Activated CD8-positive, alpha-beta T cell treated with anti-CD3 and anti-CD28 coated beads, Interleukin-2, amount 10 ng/mL, durations not matched to agents 7 days and 5 days (primary cell): ENCODE data around the gene FRS3. TPM values are rescaled to one million over a fixed set of nuclear protein-coding genes. Genes with fewer than 3 reads are reported as not detected.
A peak's percentile ranks its signal among the peaks of the same experiment; 100 is the strongest.

Source experiments
- ATAC-seq: fragments of 150-1000 bp; cut with Tn5 transposase; one replicate; pipeline ENCODE4 v1.10.0; 2021; ENCODE audit warnings: moderate library complexity
- CTCF ChIA-PET: fragments of 350-600 bp; sonication (Branson Sonifier 250); formaldehyde crosslinking; loops from one replicate; lab custom pipeline; 2021; ENCODE audit warnings: antibody characterized with exemption; lab: Charles Lee
- POLR2A ChIA-PET: fragments of 350-600 bp; sonication (Branson Sonifier 250); formaldehyde crosslinking; loops from one replicate; lab custom pipeline; 2021; ENCODE audit warnings: antibody characterized with exemption; lab: Charles Lee
- DNase-seq: peaks from one replicate; pipeline ENCODE4 v3.0.0-alpha.2; 2020
- H3K27ac Mint-ChIP-seq: one replicate; pipeline ENCODE4 v1.8.0; 2021; ENCODE audit warnings: mild to moderate bottlenecking, mixed read lengths
- H3K27me3 Mint-ChIP-seq: one replicate; pipeline ENCODE4 v1.8.0; 2021; ENCODE audit warnings: low read depth, mixed read lengths
- H3K36me3 Mint-ChIP-seq: one replicate; pipeline ENCODE4 v1.8.0; 2021; ENCODE audit warnings: low read depth, mixed read lengths
- H3K4me1 Mint-ChIP-seq: one replicate; pipeline ENCODE4 v1.8.0; 2021; ENCODE audit warnings: low read depth, mixed read lengths
- H3K4me3 Mint-ChIP-seq: one replicate; pipeline ENCODE4 v1.8.0; 2021; ENCODE audit warnings: mild to moderate bottlenecking, mixed read lengths
- H3K9me3 Mint-ChIP-seq: one replicate; pipeline ENCODE4 v1.8.0; 2022; ENCODE audit warnings: mixed read lengths; ENCODE audit not compliant: insufficient read depth
- total RNA-seq, 2 experiments: library from RNA; stranded (reverse); gene quantifications; one replicate each; pipeline ENCODE4 v1.2.3, GENCODE V29; 2021

FRS3 gene
- total RNA-seq, 2 experiments from 2014 or later = 5.1 to 7.0 TPM

- H3K27ac Mint-ChIP-seq = no peak overlapping the region
- ATAC-seq (no peak), DNase-seq (no peak)
- H3K9me3 Mint-ChIP-seq = no peaks in the 10 kb centered on the region
- CTCF ChIA-PET = interaction anchor here (14.3 kb wide), 1 partner anchor 257 kb away, joined by 286 read pairs; the partner anchor contains the start of gene TAF8
- H3K36me3 Mint-ChIP-seq = peaks cover 34% of the 10 kb centered on the region
- H3K4me3 Mint-ChIP-seq = peak overlapping the region; percentile 93
- H3K27me3 Mint-ChIP-seq = no peaks in the 10 kb centered on the region
- POLR2A ChIA-PET = no interaction called here
- H3K4me1 Mint-ChIP-seq = peaks cover 22% of the 10 kb centered on the region
Measured at GRCh38 chr6:41789390-41789724, 9.7 kb upstream of the FRS3 start.

GRCh38 chr6:41787219-41787917 lies 7.7 kb upstream of the FRS3 start, which contains the start of gene TOMM6:
Gene TOMM6, plus strand, starts transcription at chr6:41787694. Its CDS starts 4 bp downstream, at chr6:41787698.
- DNase-seq (peak; percentile 97), ATAC-seq (peak; percentile 86)
- ChIA-PET POLR2A (interaction anchor here (0.7 to 3.5 kb wide), 14 partner anchors 9 to 263 kb away, joined by 3 to 33 read pairs (median 6); partner anchors contain the start of genes BYSL, MED20, TAF8 and USP49), CTCF (interaction anchor here (0.6 to 14.3 kb wide), 48 partner anchors 9 to 777 kb away, joined by 3 to 286 read pairs (median 4); partner anchors contain the start of genes BYSL, CCND3, MED20 and MRPS10)
- Mint-ChIP-seq H3K27ac (peak within 1 kb of the TSS; percentile 98), H3K4me1 (peaks cover 22% of the 10 kb centered on the region), H3K9me3 (no peaks in the 10 kb centered on the region), H3K27me3 (peaks cover 8% of the 10 kb centered on the region), H3K36me3 (peaks cover 32% of the 10 kb centered on the region), H3K4me3 (peak within 1 kb of the TSS; percentile 93)

- ChIA-PET CTCF (interaction anchor here (0.8 to 14.3 kb wide), 38 partner anchors 9 to 777 kb away, joined by 3 to 286 read pairs (median 6); partner anchors contain the start of genes BYSL, CCND3, MED20 and MRPS10), POLR2A (interaction anchor here (0.7 to 3.5 kb wide), 13 partner anchors 9 to 264 kb away, joined by 3 to 33 read pairs (median 7); partner anchors contain the start of genes BYSL, MED20, TAF8 and USP49)
- peaks cover 22% of the 10 kb centered on the region for H3K4me1 Mint-ChIP-seq
Measured at GRCh38 chr6:41786451-41787218, 6.9 kb upstream of the FRS3 start.

GRCh38 chr6:41785689-41786450 lies 6.2 kb upstream of the FRS3 start:
- ATAC-seq (no peak), DNase-seq (no peak)
- CTCF ChIA-PET = interaction anchor here (0.8 to 14.3 kb wide), 22 partner anchors 8 to 762 kb away, joined by 3 to 286 read pairs (median 10); partner anchors contain the start of genes BYSL, CCND3, MED20 and TAF8

More at GRCh38 chr6:41786451-41787218, 6.9 kb upstream of the FRS3 start:
- peak; percentile 74 for ATAC-seq
- Mint-ChIP-seq H3K27ac (peak overlapping the region; percentile 98), H3K9me3 (no peaks in the 10 kb centered on the region), H3K4me3 (peak overlapping the region; percentile 93), H3K27me3 (peaks cover 9% of the 10 kb centered on the region), H3K36me3 (peaks cover 25% of the 10 kb centered on the region)
- peak; percentile 90 for DNase-seq

GRCh38 chr6:41785254-41785653 lies 5.6 kb upstream of the FRS3 start:
- ATAC-seq = no peak
- Mint-ChIP-seq H3K9me3 (no peaks in the 10 kb centered on the region), H3K4me3 (peak overlapping the region; percentile 93), H3K27ac (no peak overlapping the region), H3K27me3 (peaks cover 17% of the 10 kb centered on the region), H3K4me1 (peaks cover 27% of the 10 kb centered on the region), H3K36me3 (peaks cover 17% of the 10 kb centered on the region)
- POLR2A ChIA-PET = interaction anchor here (1.0 to 3.5 kb wide), 3 partner anchors 136 to 261 kb away, joined by 3 to 33 read pairs (median 3); partner anchors contain the start of genes BYSL and MED20
- no peak for DNase-seq
- CTCF ChIA-PET = interaction anchor here (0.8 to 14.3 kb wide), 11 partner anchors 8 to 762 kb away, joined by 3 to 286 read pairs (median 22); partner anchors contain the start of genes BYSL, MED20, TAF8 and TFEB

More at GRCh38 chr6:41785689-41786450, 6.2 kb upstream of the FRS3 start:
- Mint-ChIP-seq H3K4me1 (peaks cover 27% of the 10 kb centered on the region), H3K9me3 (no peaks in the 10 kb centered on the region), H3K27ac (peak overlapping the region; percentile 98), H3K4me3 (peak overlapping the region; percentile 93), H3K27me3 (peaks cover 16% of the 10 kb centered on the region), H3K36me3 (peaks cover 21% of the 10 kb centered on the region)
- POLR2A ChIA-PET = interaction anchor here (1.0 to 3.5 kb wide), 8 partner anchors 52 to 265 kb away, joined by 3 to 33 read pairs (median 13); partner anchors contain the start of genes BYSL, MED20, TAF8 and USP49

- Mint-ChIP-seq H3K27ac (no peak overlapping the region), H3K9me3 (no peaks in the 10 kb centered on the region), H3K36me3 (peaks cover 12% of the 10 kb centered on the region), H3K27me3 (peaks cover 18% of the 10 kb centered on the region), H3K4me1 (peaks cover 26% of the 10 kb centered on the region), H3K4me3 (no peak overlapping the region)
- CTCF ChIA-PET = interaction anchor here (0.6 to 14.3 kb wide), 9 partner anchors 18 to 763 kb away, joined by 3 to 286 read pairs (median 5); partner anchors contain the start of gene TAF8
- DNase-seq (no peak), ATAC-seq (no peak)
- POLR2A ChIA-PET = interaction anchor here (0.9 to 3.5 kb wide), 4 partner anchors 257 to 779 kb away, joined by 3 to 33 read pairs (median 3); partner anchors contain the start of genes TAF8 and UBR2
Measured at GRCh38 chr6:41784581-41785171, 5.0 kb upstream of the FRS3 start.

- H3K4me3 Mint-ChIP-seq = no peak overlapping the region
- peaks cover 20% of the 10 kb centered on the region for H3K4me1 Mint-ChIP-seq
- no peaks in the 10 kb centered on the region for H3K9me3 Mint-ChIP-seq
- no peak for ATAC-seq
- DNase-seq = no peak
- no peak overlapping the region for H3K27ac Mint-ChIP-seq
- POLR2A ChIA-PET = no interaction called here
- peaks cover 18% of the 10 kb centered on the region for H3K27me3 Mint-ChIP-seq
- peaks cover 4% of the 10 kb centered on the region for H3K36me3 Mint-ChIP-seq
- CTCF ChIA-PET = interaction anchor here (0.9 to 14.3 kb wide), 3 partner anchors 263 to 764 kb away, joined by 3 to 286 read pairs (median 5); partner anchors contain the start of gene TAF8
Measured at GRCh38 chr6:41783106-41783780, 3.5 kb upstream of the FRS3 start.

GRCh38 chr6:41781366-41781730 lies 1.6 kb upstream of the FRS3 start:
- ChIA-PET CTCF (interaction anchor here (0.8 to 14.3 kb wide), 4 partner anchors 19 to 323 kb away, joined by 3 to 286 read pairs (median 4); partner anchors contain the start of gene TAF8), POLR2A (no interaction called here)
- Mint-ChIP-seq H3K4me3 (peak overlapping the region; percentile 59), H3K27ac (peak overlapping the region; percentile 61), H3K36me3 (peaks cover 4% of the 10 kb centered on the region), H3K4me1 (peaks cover 20% of the 10 kb centered on the region), H3K27me3 (peaks cover 18% of the 10 kb centered on the region), H3K9me3 (no peaks in the 10 kb centered on the region)
- ATAC-seq (no peak), DNase-seq (no peak)

- ATAC-seq (peak; percentile 11), DNase-seq (no peak)
- H3K27me3 Mint-ChIP-seq = peaks cover 18% of the 10 kb centered on the region
- H3K9me3 Mint-ChIP-seq = no peaks in the 10 kb centered on the region
- POLR2A ChIA-PET = no interaction called here
- H3K4me1 Mint-ChIP-seq = peaks cover 17% of the 10 kb centered on the region
- peaks cover 4% of the 10 kb centered on the region for H3K36me3 Mint-ChIP-seq
- H3K4me3 Mint-ChIP-seq = peak within 1 kb of the TSS; percentile 82
- CTCF ChIA-PET = interaction anchor here (1.3 to 14.3 kb wide), 3 partner anchors 47 to 324 kb away, joined by 4 to 286 read pairs (median 5); partner anchors contain the start of gene TAF8
- peak within 1 kb of the TSS; percentile 68 for H3K27ac Mint-ChIP-seq
Measured at GRCh38 chr6:41780551-41781365, 1.1 kb upstream of the FRS3 start, which contains the start of gene PRICKLE4. Gene PRICKLE4, plus strand, starts transcription at chr6:41780782. Its CDS starts 2,692 bp downstream, at chr6:41783474.
